ENCODE measurements around the gene IFT122. TPM values are rescaled to one million over a fixed set of nuclear protein-coding genes. Genes with fewer than 3 reads are reported as not detected.
"Not testable (repeated sequence)": the region's sequence is repeated elsewhere in the genome, so short reads cannot be mapped to it uniquely, and the experiment has no call there.

Gene IFT122
- total RNA-seq, 1 donor from 2014 or later, result 22.5 TPM

DNA sequence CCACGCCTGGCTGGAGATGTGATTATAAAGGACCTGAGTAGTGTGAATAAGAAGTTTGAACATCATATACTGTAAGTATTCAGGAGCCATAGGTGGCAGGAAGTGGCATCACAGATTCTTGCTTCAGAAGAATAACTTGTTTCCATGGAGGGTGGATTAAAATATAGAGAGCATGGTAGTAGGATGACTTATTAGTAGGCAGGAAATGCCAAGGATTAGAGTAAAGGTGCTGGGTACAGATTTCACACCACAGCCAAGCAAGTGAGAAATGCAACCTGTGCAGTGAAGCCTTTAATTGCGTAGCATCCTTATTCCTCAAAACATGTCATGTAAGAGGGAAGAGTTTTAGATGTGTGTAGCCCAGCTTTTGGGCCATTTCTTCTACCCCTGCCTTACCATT, 30.8 kb downstream of the IFT122 start:
- intact Hi-C loops (cut with micrococcal nuclease), result no loop called here

DNA sequence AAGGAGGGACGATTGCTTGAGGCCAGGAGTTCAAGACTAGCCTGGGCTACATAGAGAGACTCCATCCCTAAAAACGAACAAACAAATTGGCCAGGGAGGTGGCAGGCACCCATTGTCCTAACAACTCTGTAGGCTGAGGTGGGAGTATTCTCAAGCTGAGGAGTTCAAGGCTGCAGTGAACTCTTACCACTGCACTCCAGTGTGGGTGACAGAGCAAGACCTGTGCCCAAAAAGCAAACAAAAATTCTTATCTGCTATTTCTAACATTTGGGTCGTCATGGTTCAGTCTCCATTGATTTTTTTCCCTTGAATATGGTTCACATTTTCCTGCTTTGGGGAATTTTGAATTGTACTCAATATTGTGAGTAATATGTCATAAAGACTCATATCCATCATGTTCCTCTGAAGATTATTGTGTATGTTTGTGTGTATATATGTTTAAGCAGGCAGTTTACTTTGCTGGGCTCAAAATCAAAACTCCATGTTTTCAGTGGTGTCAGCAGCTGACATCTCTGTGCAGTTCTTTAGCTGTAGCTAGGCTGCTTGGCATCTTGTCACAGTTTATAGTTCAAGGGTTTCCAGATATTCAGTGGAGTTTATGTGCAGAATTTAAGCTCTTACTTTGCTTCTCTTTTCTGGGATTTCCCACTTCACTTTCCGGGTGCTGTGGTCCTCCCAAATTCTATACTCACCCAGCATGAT, 33.2 kb downstream of the IFT122 start:
- intact Hi-C loops (cut with micrococcal nuclease), result no loop called here

- intact Hi-C loops (cut with micrococcal nuclease), result no loop called here
Observed at GRCh38 chr3:129473769-129474152, 33.7 kb downstream of the IFT122 start.

GRCh38 chr3:129474984-129475804, 35.2 kb downstream of the IFT122 start:
- intact Hi-C loops (cut with micrococcal nuclease), result no loop called here

- intact Hi-C loops (cut with micrococcal nuclease), result no loop called here
Observed at GRCh38 chr3:129475863-129476262, 35.8 kb downstream of the IFT122 start.

DNA sequence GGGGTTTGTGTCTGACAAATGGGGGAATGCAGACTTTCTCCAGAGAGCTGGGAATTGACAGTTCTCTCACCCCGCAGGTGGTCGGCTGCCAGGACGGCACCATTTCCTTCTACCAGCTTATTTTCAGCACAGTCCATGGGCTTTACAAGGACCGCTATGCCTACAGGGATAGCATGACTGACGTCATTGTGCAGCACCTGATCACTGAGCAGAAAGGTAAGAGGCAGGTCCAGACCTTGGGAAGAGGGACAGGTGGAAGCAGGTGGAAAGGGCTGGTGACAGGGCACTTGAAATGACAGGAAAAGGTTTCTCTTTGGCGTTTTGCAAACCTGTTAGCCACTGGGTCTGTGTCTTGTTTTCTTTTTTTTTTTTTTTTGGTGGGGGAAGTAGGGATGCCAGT, 36.6 kb downstream of the IFT122 start:
- intact Hi-C loops (cut with micrococcal nuclease), result no loop called here

DNA sequence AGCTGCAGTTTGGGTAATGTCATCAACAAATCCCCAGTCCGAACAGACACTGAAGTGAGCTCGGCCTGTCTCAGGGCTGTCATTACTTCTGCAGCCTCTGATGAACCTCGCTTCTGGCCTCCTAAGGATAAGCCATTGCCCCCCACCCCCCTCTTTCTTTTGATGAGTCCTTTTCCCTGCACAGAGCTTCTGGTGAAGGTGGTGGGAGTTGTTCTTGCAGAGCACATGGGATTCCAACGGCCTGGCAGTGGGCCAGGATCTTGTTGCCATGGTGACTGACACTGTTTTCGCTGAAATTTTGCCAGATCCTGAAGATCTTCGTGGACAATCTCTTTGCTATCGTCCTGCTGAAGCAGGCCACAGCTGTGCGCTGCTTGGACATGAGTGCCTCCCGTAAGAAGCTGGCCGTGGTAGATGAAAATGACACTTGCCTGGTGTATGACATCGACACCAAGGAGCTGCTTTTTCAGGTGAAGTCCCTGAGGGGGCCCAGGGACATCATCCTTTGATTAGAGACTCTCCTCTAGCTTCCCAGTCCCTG, 41.3 kb downstream of the IFT122 start:
- intact Hi-C loops (cut with micrococcal nuclease), result not testable (repeated sequence)

DNA sequence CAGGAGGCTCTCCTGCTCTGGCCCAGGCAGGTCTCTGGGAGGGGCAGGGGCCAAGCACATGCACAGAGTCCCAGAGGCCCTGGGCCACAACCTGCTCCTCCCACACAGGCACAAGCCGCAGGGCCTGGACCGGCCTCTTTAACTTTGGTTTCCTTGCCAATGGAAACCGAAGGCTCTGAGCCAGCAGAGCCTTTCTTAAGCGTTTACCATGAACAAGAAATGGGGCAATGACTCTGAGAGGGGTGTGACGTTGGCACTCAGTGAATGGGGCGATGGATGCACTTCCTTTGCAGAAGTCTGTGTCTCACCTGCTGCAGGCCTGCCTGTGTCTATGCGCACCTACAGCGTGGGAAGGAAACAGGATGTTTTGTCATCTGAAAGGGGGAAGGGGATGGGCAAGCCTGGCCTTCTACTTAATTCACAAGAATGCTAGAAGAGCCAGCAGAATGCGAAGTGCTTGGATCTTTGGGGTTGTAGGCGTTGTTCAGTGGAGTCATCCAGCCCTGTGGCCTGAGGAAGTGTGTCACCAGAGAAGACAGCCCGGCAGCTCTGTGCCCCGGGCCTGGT, 41.8 kb downstream of the IFT122 start:
- intact Hi-C loops (cut with micrococcal nuclease), result no loop called here

- intact Hi-C loops (cut with micrococcal nuclease), result no loop called here
Observed at GRCh38 chr3:129482721-129483120, 42.7 kb downstream of the IFT122 start.

GRCh38 chr3:129483870-129484269, 43.8 kb downstream of the IFT122 start:
- intact Hi-C loops (cut with micrococcal nuclease), result no loop called here

- intact Hi-C loops (cut with micrococcal nuclease), result not testable (repeated sequence)
Observed at GRCh38 chr3:129485146-129485545, 45.1 kb downstream of the IFT122 start.

DNA sequence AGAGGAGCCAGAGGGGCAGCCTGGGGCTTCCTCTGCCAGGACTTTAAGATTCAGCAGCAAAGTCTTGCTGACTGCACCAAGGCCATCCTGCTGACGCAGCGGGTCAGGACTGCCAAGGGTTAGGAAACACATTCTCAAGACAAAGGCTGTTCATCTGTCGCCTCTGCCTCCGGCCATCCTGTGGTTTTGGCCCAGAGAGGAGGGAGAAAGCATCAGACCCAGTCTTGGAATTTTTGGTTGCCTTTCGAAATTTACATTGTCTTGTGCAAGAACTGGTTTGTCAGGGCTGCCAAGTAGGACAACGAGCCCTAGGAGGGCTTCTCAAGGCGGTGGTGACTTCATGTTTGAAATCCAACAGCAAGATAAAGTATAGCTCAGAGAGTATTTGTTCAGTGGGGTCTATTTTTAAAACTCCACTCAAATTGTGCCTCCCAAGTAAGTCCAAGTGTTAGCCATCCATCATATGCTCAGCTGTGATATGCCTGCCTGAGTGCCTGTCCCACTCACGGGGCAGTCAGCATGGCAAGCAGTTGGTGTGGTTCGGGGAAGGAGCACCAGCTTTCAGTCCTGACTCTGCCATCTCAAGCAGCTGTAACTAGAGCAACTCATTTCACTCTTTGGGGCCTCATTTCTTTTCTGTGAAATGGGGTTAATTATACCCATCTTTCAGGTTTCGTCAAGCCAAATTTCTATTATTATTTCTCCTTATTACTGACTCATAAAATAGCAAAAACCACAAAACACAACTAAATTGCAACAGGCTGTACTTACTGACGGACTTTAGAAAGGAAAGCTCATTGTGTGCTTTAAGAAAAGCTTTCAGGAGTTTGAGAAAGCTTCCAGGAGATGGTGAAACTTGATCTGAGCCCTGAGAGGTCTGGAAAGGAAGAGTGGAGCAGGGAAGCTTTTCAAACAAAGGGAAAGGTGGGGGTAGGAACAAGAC, 46.0 kb downstream of the IFT122 start:
- intact Hi-C loops (cut with micrococcal nuclease), result no loop called here

DNA sequence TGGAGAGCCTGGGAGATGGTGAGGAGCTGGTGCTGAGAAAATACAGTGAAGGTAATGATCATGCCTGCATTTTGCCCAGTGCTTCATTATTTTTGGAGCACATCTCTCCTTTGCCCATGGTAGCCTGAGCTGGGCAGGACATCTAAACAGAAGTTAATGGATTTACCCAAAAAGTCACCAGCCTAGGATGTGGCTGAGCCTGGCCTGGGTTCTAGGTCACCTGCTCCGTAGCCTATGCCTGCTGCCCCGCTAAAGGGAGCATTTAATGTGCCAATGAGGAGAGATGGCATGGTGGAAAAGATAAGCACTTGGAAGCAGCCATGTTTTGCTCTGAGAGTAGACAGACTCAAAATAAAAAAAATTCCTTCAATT, 46.6 kb downstream of the IFT122 start:
- intact Hi-C loops (cut with micrococcal nuclease), result no loop called here

GRCh38 chr3:129487183-129487867, 47.3 kb downstream of the IFT122 start:
- intact Hi-C loops (cut with micrococcal nuclease), result no loop called here

GRCh38 chr3:129487868-129488335, 47.9 kb downstream of the IFT122 start:
- intact Hi-C loops (cut with micrococcal nuclease), result not testable (repeated sequence)

DNA sequence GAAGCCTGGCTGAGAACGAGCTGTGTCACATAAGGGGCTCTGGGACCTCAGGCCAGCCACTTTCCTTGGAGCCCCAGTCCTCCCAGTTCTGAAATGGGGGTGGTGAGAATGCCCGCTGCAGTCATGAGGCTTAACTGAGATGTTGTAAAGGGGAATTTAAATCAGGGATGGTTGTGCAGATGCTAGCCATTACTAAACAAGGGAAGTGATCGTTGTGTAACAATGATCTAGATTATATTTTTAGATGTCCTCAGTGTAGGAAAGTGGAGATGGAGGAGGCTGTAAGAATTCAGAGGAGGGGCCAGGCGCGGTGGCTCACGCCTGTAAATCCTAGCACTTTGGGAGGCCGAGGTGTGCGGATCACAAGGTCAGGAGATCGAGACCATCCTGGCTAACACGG, 49.2 kb downstream of the IFT122 start:
- intact Hi-C loops (cut with micrococcal nuclease), result not testable (repeated sequence)

DNA sequence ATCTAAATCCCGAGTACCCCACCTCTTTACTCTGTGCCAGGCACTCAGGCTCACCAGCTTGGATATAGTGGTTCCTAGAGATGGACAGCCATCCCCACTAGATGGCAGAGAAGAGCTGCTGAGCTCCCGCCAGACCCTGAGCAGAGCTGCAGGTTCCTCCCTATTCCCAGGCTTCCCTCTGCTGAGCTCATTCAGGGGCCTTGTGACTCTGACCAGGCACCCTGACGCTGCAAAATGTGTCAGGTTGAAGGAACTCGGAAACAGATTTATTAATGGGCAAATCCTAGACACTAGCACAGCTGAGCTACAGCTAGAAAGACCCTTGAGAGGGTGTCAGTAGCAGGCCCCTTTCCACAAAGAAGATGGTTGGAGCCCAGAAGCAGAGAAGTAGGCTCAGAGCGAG, 50.2 kb downstream of the IFT122 start:
- intact Hi-C loops (cut with micrococcal nuclease), result loop anchor here (1.0 to 10.0 kb wide), 3 partner anchors 115 to 444 kb away; partner anchors contain the start of gene PLXND1

- intact Hi-C loops (cut with micrococcal nuclease), result loop anchor here (10.0 kb wide), 1 partner anchor 114 kb away; the partner anchor contains the start of gene PLXND1
Observed at GRCh38 chr3:129491077-129491476, 51.1 kb downstream of the IFT122 start.

GRCh38 chr3:129491794-129492193, 51.8 kb downstream of the IFT122 start:
- intact Hi-C loops (cut with micrococcal nuclease), result loop anchor here (10.0 kb wide), 1 partner anchor 113 kb away; the partner anchor contains the start of gene PLXND1

DNA sequence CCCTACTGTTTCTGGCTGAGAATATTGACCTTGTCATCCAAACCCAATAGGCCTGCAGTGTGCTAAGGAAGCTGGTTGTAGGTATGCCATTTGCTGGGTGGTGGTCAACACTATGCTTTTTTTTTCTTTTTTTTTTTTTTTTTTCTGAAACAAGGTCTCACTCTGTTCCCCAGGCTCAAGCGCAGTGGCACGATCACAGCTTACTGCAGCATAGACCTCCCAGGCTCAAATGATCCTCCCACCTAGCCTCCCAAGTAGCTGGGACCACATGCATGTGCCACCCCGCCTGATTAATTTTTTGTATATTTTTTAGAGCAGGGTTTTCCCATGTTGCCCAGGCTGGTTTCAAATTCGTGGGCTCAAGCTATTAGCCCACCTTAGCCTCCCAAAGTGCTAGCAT, 52.7 kb downstream of the IFT122 start:
- intact Hi-C loops (cut with micrococcal nuclease), result loop anchor here (10.0 kb wide), 1 partner anchor 112 kb away; the partner anchor contains the start of gene PLXND1
